ENCODE results near the gene LRBA.

The LRBA gene

DNA sequence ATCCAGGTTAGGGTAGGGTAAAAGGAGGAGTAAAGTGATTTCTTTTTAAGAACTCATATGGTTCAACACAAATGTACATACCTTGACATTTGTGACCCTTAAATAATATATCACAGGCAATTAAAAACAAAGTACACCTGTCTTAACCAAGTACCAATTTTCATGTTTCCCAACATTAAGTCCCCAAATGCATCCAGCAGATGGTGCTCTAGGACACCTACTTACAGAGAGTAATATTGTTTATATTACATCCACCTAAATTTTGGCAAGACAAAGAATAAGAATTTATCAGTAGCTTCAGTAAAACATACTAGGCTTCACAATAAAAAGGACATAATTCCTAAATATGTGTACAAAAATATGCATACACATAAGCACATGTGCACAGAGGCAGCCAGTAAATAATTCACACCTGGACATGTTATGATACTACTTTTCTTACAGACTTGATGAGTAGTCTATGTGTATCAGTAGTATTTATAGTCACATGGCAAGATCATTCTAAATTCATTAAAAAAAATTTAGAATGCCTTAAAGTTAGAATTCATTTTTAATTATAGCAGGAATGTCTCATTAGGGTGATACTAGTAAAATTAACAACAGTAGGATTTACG, 717.1 kb downstream of the LRBA start:
- DNase-seq (ENCODE audit: low read depth in 2 of 2, low spot score in 1 of 2), result no peak

DNA sequence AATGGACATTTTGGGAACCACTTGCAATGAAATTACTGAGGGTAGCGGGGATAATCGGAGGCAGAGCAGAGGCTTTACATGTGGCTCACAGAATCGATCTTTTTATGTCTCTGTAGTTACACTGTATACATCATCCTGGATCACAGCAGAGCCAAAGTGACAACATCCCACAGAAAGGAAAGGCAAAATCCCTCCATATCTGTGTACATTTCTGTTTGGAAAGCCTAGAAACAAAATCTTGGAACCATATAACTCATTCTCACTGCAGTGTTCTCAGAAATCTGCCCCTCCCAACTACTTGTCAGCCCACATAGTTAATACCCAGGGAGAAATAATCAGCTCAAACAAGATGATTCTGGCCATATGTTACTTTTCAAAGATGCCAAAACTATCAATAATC, 725.2 kb downstream of the LRBA start:
- DNase-seq (ENCODE audit: low read depth in 2 of 2, low spot score in 1 of 2), result no peak

DNA sequence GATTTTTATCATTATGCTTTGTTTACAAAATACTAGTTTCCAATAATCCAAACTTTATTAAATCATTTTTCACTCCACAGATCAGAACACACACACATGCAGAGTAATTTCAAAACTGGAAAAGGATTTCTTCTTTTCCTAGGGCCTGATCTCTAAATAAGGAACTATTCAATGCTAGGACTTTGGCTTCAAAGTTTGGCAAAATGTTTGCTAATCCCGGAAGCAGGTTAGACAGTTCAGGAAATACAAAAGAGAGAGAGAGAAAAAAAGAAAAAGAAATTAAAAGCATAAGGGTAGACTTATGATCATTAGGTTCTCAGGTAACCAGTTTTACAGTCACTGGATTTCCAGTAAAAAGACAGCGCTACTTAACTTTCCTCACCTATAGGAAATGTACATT, 725.9 kb downstream of the LRBA start:
- DNase-seq (ENCODE audit: low read depth in 2 of 2, low spot score in 1 of 2), result no peak

DNA sequence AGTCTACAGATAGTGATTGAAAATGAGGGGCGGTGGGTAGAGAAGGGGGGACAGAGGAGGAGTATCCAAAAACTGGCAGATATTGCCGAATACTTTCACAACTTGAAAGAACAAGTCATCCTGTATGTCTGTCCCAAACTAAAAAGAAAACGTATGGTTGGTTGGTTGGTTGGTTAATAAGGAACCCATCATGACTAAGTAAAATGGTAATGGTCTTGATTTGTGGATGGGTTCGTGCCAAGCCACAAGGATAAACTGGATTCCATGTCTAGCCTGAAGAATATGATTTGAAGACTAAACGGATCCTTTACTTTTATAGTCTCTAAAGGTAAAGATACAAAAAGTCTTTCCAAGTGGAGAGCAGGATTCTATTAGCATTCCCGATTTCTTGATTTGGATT, 728.4 kb downstream of the LRBA start:
- no peak for DNase-seq (ENCODE audit: low read depth in 2 of 2, low spot score in 1 of 2)

DNA sequence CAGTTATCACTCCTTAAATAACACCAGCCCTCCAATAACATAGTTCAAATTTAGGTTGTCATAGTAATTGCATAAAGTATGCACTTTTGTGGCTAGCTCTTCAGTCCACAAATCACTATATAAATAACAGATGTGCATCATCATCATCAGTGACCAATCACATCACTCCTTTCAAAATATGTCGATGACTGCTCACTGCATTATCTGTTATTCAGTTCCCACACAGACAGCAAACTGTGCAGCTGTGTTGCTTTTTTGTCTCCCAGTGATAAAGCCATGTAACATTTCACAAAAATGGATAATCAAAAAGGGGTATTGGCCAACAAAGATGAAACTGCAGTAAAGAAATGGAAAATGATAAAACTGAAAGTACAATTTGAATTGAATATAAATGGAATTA, 731.4 kb downstream of the LRBA start:
- no peak for DNase-seq (ENCODE audit: low read depth in 2 of 2, low spot score in 1 of 2)

DNA sequence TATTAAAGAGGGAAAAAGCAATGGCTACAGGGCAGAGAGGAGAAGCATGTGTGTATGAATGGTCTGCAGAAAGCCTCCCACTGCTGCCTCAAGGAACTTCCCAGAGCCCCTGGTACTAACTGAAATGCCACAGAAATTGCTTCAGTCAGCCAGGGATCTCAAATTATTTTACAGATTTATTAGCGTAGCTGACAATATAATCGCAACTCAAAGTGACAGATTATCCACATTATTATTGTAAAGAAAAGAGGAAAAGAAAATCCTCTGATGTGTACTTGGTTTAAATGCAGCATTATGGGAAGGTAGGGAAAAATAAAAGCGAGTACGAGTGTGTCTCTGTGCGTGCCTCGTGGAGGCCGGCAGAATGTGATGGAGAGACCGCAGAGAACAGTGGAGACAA, 734.1 kb downstream of the LRBA start:
- no peak for DNase-seq (ENCODE audit: low read depth in 2 of 2, low spot score in 1 of 2)

DNA sequence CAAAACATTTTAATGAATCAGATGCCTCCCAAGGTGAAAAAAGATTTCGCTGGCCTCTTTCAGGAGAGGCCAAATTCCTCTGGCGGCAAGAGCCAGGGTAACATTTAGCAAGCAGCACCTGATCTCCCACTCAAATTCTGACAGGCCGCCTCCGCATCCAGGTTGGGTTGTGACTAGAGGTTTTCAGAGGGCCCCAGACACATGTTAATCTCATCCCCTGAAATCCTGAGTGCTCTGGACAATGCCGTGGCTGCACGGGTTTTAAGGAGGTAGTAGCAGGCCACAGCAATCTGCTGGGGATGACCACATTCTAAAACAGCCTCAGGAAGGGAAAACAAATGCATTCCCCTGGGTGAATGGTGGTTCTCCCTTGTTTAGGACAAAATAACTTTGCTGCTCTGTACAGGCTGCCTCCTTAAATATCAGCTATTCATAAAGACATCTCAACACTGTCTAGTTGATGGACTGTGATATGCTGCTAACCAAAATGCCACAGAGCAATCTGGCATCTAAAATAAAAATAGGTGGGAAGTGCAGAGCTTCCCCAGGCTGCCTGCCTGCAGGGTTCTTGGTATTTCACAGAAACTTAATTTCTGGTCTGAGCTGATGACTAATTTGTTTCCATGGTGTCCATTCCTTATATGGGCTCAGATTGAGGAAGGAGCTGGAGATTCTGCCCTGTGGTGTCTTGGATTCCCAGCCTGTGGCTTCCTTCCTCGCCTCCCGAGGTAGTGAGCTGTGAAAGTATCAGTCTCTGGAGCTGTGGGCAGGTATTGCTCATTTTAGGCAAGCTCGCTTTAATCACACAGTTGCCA, 734.8 kb downstream of the LRBA start:
- DNase-seq (ENCODE audit: low read depth in 2 of 2, low spot score in 1 of 2), result no peak

DNA sequence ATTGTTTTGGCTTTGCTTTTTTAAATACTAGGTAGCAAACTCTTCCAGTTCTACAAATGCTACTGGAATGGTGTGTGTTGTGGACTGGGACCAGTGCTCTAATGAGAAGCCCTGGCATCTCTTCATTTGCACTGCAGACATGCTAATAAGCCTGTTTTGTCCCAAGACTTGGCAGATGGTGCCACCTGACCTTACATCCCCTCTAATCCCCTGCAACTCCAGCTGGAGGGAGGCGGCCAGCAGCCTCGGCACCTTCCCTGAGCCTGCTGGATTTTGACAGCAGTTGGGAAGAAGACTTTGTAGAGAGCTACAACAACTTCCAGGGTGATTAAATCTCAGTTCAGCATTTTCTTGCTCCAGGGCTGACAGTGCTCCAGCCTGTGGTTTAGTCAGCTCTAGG, 736.9 kb downstream of the LRBA start:
- no peak for DNase-seq (ENCODE audit: low read depth in 2 of 2, low spot score in 1 of 2)

DNA sequence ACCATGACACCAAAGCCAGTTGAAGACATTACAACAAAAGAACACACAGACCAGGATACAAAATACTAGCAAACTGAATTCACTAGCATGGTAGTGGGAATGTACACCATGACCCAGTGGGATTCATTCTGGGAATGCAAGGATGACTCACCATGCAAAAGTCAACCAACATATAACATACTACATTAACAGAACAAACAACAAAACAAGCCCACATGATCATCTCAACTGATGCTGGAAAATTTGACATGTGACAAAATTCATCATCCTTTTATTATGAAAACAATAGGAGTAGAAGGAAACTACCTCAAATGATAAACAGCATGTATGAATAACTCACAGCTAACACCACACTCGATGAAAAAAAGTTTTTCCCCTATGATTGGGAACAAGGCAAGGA, 746.6 kb downstream of the LRBA start:
- no peak for DNase-seq (ENCODE audit: low read depth in 2 of 2, low spot score in 1 of 2)

DNA sequence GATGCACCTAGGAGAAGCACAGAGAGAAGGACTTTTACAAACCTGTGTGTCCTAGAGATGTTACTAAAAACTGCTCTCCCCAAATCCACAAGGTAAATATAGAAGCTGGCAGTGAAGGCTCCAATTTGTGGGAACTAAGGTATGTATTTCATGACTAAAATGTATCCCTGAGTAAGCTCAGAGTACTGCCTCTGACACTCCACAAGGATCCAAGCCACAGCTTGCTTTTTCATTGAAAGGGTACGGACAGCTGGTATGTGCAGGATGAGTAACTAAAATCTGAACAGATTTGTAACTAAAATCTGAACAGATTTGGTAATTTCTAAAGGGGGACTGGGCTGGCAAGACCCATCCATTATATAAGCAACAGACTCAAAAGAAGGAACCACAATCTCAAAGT, 749.3 kb downstream of the LRBA start:
- DNase-seq (ENCODE audit: low read depth in 2 of 2, low spot score in 1 of 2), result no peak

DNA sequence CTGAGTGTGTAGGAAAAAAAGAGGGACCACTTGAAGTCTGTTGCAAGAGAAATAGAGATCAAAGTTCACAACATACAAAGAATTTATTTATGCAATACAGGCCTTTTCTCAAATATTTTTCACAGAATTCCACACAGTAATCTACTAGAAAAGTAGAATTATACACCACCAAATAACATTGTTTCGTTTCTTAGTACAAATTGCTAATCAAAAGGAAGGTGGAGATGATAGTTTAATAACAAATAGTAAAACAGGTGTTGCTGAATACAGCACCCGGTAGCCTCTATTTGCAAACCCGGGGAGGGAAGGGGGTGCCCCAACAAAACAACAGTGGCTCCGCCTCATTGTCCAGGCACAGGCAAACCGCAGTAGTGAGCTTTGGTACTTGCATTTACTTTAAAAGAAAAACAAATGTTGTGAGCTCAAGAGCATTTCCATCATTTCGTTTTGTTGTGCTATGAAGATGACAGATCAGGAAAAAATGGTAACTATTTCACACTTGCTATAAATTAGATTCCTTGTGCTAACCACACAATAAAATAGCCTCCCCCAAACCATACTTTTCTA, 750.4 kb downstream of the LRBA start:
- no peak for DNase-seq (ENCODE audit: low read depth in 2 of 2, low spot score in 1 of 2)

DNA sequence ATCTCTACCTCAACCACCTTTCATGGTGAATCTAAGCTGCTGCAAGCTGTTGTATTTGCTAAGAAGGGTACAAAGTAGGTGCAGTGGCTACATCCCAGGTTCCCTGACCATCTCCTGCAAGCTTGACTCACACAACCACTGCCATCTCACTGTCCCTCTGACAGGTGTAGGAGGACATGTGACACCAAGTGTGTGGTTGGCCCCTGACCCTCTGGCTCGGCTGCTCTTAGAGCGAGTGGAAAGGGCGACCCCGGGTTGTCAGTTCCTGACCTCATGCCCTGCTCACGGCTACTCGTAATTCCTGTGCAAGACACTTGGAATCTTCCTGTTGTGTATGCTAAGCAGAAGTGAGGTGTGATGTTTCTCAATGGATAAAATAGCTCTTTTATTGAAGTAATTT, 752.5 kb downstream of the LRBA start:
- DNase-seq (ENCODE audit: low read depth in 2 of 2, low spot score in 1 of 2), result no peak

DNA sequence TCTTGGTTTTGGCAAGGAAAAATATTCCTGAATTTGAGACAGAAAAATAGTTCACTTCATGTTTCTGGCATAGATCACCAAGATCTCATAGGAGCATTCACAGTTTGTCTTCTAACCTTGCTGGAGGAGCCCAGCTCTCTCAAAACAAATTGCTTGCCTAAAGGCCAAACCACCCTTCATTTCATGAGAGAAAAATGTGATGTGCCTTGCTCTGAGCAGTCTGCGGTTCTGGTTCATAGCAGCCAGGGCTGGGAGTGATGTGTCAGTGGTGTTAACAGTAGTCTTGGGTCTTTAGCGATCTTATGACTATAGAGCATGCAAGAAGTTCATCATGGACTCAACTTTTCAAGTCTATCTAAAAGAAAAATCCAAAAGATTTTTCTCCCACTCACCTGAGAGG, 753.5 kb downstream of the LRBA start:
- no peak for DNase-seq (ENCODE audit: low read depth in 2 of 2, low spot score in 1 of 2)

DNA sequence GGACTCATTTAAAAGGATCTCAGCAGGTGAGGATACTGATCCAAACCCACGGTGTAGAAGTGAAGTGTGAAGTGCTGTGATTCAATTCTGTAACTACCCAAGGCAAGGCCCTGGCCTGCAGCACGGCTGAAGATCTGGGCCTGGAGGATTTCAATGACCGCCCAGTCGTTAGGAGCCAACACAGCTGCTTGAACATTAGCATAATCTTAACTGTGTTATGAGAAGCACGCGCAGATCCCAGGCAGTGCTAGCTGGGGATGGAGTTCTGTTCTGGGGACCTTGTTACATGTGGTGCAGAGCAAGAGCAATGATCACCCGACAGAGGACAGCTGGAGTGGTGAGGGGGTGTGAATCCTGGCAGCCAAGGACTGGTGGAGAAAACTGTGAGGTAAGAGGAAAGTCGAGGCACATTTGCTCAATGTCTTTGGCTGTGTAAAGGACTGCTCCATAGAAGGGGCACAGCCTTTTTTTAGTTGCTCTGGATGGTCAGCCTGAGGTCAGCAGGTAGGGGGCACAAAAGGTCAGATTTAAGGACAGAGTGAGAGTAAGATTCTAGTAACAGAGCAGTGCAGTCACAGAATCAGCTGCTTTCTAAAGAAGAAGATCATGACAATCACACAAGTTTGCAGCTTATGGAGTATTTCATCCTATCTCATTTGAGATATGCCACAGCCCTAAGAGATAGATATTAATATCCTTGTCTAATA, 755.1 kb downstream of the LRBA start:
- no peak for DNase-seq (ENCODE audit: low read depth in 2 of 2, low spot score in 1 of 2)

DNA sequence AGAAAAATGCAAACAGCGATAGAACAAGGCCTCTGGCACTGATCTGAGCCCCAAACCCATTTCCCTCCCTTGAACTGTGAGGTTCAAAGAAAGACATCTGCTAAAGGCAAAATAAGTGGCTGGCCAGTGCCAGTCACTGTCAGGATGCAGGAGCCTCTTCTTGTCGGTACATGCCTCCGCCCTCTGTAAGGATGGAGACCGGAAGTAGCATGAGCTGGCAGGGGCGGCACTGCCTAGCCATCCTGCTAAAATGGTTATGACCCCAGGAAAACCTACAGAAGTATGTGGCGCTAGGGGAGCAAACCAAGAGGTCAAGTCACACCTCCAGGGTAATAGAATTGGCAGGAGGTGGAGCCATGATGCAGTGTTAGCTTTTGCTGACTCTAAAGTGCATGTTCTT, 756.5 kb downstream of the LRBA start:
- DNase-seq (ENCODE audit: low read depth in 2 of 2, low spot score in 1 of 2), result no peak

DNA sequence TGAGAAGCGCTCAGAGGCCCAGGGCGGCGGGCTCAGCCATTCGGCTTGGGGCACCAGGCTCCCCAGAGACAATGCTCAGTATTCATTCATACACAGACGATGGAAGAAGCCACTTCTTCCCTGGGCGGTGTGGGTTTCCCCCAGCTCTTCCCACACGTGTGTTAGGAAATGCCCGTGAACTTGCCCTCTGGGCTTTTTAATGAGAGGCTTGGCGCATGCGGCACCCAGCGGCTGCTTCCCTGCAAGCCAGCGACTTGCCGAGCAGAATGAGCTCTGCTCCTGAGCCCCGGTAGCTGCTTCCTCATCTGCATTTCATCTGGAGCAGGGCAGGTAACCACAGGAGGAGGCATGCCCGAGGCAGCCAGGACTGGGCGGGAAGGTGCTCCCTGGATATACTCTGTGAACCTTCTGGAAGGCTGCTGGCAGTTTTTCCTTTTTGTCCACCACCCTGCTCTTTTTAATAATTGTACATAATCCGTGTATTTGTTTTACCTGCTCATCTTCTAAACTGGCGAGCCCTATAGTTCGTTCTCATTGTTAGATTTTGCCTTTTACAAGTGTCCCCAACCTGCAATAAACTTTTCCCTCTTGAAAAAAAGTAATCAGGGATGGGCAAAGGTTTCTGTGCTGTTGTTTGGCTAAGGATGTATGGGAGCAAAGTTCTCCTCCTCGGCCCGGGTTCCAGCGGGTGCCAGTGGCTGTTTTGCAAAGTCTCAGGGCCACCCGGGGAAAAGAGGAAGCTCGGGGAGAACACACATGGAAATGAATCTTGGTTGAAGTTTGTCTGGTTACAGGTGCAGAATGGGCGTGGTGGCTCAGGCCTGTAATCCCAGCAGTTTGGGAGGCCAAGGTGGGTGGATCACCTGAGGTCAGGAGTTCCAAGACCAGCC, 758.0 kb downstream of the LRBA start:
- no peak for DNase-seq (ENCODE audit: low read depth in 2 of 2, low spot score in 1 of 2)

DNA sequence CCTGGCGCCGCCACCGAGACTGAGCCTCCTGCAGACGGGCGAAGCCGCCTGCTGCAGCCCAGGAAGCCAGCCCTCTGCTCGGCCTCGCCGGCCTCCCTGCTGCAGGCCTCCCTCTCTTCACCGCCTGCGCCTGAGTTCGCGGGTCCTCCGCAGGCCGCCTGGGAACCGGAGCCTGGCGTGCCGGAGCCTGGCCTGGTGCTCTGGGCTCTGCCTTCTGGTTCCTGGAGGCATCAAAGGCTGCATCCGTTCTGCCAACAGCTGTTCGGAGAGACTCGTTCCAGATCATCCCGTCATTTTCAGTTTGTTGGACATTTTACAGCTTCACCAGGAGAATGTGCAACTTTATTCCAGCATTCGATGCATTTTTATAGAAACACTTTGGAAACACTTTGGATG, 758.9 kb downstream of the LRBA start:
- no peak for DNase-seq (ENCODE audit: low read depth in 2 of 2, low spot score in 1 of 2)

DNA sequence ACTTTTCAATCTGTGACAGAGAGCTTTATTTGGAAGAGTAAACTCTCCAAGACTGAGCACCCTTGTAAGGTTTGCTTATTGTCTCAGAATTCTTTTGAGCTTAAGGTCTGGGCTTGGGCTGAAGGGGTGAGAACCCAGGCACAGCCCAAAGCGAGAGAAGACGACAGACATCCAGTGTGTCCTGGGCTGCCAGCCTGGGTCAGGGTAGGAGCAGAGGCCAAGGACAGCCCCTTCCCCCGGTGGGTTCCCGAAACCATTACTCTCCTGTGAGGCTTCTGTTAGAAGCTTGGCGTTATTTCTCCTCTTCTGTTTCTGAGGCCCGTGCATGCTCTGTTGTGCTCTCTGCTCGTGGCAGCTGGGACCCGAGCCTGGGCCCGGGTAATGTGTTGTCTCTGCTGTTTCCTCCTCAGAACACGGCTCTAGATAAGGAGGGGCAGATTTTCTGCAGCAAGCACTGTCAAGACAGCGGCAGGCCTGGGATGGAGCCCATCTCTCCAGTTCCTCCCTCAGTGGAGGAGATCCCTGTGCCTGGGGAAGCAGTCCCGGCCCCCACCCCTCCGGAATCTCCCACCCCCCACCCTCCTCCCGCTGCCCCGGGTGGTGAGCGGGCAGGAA, 759.4 kb downstream of the LRBA start:
- DNase-seq (ENCODE audit: low read depth in 2 of 2, low spot score in 1 of 2), result no peak

DNA sequence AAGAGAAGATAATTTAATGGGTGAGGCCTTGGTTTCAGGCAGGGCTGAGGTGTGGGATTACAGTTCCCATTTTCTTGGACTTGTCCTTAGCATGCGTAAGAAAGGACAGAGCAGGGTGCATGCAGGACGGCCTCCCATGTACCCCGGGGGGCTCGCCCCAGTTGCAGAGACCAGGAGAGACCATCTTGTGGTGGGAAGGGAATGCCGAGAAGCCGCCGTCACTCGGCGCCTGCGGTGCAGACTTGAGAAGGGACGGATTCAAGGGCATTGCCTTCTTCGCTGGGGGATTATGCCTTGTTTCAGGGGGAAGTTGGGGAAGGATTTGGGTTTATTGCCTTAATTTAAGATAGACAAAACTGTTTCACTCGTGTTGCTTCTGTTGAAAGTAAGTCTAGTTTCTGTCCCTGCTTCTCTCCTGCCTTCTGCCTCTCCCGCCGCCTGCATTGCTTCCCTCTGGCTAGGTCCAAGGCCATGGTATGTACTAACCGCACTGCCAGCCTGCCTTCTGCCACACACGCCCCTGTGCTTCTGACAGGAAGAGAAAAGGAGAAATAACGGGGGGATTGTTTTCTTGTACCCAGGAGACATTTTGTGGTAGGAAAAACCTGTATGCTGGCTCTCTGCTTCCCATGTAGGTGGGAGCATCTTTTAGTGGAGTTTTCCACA, 761.0 kb downstream of the LRBA start:
- DNase-seq (ENCODE audit: low read depth in 2 of 2, low spot score in 1 of 2), result no peak

DNA sequence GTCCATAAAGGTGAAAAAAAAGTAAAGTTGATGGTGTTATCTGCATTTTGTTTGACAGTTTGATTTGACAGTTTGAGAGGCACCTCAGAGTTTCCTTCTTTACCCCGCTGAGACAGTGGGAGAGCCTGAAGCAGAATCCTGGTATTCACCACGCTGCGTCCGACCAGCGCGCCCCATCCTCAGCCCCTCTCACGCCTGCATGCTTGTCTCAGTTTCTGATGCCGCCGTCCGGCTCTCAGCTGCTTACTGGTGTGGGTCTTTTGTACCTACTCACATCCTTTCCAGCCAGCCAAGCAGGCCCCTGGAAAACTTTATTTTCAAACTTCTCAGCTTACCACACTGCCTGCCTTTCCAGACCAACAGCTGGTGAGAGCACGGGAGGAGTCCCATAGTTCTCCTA, 761.7 kb downstream of the LRBA start:
- no peak for DNase-seq (ENCODE audit: low read depth in 2 of 2, low spot score in 1 of 2)
